NCI-H2196 (cell line): ENCODE data around the gene CACNA2D3.

Source experiments
- DNase-seq: peaks from one replicate; lab custom pipeline; 2025; ENCODE audit not compliant: unreplicated experiment; lab: John Stamatoyannopoulos, UW

The CACNA2D3 gene

GRCh38 chr3:54518011-54518675, 395.8 kb downstream of the CACNA2D3 start:
- no peak for DNase-seq

GRCh38 chr3:54519493-54519892, 397.1 kb downstream of the CACNA2D3 start:
- no peak for DNase-seq

GRCh38 chr3:54520060-54520459, 397.7 kb downstream of the CACNA2D3 start:
- DNase-seq = no peak

DNA sequence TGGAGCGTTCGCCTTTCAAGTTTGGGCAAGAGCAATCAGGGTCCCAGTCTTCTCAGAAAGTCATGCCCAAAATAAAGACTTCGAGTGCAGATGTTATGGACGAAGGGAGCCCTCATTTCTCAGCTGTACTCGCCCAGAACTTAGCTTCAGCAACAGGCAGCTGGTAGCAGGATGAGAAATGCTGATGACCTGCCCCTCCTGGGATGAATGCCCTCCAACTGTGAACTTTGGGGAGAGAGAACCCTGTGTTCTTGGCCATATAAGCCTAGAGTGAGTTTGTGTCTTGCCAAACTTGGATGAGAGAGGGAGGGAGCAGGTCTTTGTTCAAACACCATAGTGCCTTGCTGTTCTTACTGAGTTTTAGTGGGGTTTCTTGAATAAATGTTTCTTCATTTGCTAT, 405.2 kb downstream of the CACNA2D3 start:
- no peak for DNase-seq

DNA sequence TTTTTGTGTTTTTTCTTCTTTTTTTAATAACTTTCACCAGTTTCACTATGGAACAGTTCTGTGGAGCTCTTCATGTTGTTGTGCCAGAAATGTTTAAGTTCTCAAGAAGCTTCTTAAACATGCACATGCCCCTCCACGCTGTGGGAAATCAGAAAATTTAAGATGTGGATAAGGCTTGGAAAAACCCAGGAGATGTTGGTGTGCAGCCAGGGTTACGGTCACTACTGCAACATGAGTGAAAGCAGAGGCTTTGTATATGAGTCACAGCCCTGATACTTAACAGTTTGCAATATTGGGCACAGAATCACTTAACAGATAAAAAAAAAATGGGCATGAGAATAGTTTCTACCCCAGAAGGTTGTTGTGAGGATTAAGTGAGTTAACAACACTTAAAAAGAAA, 405.6 kb downstream of the CACNA2D3 start:
- no peak for DNase-seq

GRCh38 chr3:54528668-54529067, 406.3 kb downstream of the CACNA2D3 start:
- DNase-seq = no peak

GRCh38 chr3:54530091-54530490, 407.7 kb downstream of the CACNA2D3 start:
- no peak for DNase-seq

DNA sequence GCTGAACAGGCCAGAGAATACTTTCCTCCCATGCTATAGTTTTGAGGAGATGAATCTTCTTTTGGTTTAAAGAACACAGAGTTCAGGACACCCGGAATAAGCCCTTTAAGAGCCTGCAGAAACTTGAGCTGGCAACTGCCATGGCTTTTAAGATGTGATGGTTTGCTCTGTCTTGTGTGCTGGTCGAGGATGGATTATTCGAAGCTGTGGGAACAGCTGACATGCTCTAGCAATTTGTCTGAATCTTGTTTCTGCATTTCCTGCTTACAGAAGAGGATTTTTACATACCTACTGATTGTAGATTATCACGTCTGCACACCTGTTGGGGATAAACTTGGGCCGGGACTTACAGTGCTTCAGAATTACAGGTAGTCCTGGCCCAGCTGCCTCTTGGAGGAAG, 408.6 kb downstream of the CACNA2D3 start:
- DNase-seq = no peak

DNA sequence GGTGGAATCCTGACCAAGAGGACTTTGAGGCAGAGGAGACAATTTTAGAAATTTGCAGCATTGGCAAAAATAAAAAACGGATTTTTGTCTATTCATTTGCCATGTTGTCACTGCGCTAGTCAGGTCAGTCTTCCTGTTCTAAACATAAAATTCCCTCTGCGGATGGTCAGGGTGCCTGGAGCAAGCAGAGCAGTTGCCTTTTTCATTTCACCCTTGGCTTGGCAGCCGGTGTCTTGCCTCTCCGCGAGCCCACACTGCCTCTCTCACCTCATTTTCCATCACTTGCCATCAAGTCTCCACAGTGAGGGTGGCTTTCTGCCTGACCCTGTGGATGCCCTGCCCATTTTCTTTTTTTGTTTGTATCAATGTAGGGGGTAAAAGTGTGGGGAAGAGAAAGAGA, 409.4 kb downstream of the CACNA2D3 start:
- DNase-seq = no peak

DNA sequence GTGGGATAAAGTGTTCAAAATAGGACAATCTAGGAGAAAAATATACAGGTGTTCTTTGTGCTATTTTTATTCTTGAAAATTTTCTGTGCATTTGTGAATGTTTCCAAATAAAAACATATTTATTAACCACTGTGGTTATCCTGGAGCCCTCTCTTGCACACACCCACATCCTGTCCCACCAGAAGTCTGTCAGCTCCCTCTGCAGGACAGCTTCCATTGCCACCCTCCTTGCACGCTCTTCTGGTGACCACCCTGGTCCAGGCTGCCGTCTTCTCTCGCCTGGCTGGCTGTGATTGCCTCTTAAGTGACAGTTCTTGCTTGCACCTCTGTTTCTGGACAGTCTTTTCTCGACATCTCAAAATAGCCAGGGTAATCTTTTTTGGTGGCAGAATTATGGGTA, 411.5 kb downstream of the CACNA2D3 start:
- no peak for DNase-seq

DNA sequence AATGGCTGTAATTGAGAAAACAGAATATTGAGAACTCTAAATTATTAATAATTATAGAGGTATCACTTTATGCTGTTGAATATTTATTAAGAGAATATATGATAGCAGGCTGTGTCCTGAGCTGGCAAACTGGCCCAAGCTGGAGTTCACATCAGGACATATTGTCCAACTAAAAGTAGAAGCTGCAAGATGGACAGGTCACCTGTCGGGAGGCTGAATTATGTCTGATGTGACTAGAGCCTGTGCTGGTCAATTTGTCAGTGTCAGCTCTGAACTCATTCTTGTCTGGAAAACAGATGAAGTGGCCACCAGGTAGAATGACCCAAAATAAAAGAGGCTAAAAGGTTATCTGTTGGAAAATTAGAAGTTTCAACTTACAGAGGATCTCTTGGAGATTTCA, 413.3 kb downstream of the CACNA2D3 start:
- DNase-seq = no peak

DNA sequence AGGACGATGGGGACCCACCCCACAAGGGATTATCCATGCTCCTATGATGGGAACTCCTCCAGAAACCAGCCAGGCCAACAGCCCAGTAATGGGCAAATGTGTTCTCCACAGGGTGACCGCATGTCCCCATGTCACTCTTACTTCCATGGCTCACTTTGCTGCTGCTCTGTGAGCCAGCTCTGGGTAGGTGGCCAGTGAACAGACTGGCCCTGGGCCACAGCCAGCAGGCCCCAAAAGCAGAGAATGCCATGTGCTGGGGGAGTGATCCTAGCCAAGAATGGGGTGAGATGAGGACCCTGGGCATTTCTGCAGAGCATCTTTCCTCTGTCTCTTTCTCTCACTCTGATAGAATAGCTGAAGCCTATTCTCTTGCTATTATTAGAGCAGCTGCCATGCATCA, 414.1 kb downstream of the CACNA2D3 start:
- no peak for DNase-seq

- no peak for DNase-seq
Observed at GRCh38 chr3:54537506-54537905, 415.2 kb downstream of the CACNA2D3 start.

- no peak for DNase-seq
Observed at GRCh38 chr3:54538346-54538745, 416.0 kb downstream of the CACNA2D3 start.

DNA sequence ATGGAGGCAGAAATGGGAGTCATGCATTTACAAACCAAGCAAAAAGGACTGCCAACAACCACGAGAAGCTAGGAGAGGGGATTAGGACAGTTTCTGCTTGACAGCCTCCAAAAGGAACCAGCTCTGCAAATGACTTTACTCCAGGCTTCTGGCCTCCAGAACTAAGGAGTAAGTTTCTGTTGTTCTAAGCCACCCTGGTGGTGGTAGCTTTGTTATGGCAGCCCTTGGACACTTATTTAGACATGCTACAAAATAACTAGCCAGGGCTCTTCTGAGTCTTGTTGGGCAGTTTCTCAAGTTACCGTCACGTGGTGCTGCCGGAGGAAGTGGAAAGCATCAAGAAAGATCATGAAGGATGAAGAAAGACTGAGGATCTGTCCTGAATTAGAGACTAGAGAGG, 419.0 kb downstream of the CACNA2D3 start:
- no peak for DNase-seq

DNA sequence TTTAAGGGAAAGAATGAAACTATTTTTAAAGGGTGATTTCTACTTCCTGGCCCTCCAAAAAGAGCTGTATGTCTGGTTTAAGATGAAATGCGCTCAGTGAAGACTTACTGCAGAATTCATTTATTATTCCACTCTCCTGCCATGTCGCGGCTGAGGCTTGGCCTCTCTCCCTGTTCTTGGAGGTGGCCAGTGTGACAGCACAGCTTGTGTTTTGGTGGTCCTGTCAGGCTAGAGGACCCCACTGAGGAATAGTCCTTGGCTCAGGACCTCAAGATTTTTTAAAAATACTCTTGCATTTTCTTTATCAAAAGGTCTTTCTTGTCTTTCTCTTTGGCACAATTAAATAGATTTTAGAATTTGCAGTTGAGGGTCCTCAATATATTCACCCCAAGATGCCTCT, 421.1 kb downstream of the CACNA2D3 start:
- DNase-seq = no peak

- DNase-seq = no peak
Observed at GRCh38 chr3:54547051-54547450, 424.7 kb downstream of the CACNA2D3 start.

- no peak for DNase-seq
Observed at GRCh38 chr3:54547846-54548245, 425.5 kb downstream of the CACNA2D3 start.

GRCh38 chr3:54549607-54550220, 427.4 kb downstream of the CACNA2D3 start:
- no peak for DNase-seq

DNA sequence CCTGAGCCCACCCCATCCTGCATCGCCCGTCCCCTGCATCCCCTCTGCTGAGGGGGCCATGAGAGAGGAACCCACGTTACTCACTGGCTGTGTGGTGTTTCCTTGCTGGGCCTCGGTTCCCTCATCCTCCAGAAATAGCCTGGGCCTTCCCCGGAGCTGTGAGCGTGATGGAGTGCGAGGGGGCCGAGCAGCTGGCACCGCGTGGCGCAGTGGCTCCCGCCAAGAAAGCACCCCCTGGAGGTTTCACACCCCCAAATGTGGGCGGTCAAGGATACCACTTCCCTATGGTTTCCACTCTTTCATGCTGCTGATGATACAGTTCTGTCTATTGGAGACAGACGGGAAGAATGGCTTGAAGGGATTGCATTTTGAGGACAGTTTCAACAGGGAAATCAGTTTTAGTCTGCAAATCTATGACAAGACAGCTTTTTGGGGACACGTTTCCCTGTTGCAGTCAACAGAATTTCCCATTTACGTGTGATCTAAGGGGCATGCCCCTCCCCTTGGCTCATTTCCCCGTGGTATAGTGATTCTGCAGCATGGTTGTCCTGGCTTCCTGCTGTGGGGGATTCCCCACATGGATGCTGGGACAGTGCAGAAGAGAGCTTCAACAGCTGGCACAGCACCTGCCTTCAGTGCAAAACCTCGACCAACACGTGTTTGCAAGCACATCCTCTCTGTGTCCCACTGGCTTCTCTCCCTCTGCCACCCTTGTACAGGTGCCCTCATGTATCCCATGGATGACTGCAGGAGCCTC, 428.0 kb downstream of the CACNA2D3 start:
- DNase-seq = no peak

DNA sequence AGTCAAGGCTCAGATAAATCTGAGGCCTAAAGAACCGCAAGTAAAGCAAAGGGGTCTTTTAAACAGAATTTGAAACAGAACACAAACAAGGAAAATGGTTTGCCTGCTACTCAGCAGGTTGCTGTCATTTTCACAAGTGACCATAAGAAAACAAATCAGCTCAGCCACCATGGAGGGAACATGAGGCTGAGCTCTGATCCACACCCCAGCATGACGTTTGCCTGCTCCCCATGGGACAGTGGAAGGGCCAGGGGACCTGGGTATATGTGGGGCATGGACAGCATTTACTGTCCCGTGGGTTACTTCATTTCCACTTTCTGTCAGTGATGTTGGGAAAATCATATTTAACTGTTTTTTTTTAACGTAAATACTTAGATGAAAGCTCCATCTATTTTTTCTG, 434.3 kb downstream of the CACNA2D3 start:
- no peak for DNase-seq
